Stimulated activated CD4-positive, alpha-beta T cell treated with anti-CD3 and anti-CD28 coated beads, Interleukin-15, amount 100 ng/mL, for 24 hours (primary cell): ENCODE measurements around the gene SLC22A4.

ENCODE experiments used
- DNase-seq: peaks from one replicate; pipeline ENCODE4 v3.0.0-alpha.2; 2020

SLC22A4 gene

DNA sequence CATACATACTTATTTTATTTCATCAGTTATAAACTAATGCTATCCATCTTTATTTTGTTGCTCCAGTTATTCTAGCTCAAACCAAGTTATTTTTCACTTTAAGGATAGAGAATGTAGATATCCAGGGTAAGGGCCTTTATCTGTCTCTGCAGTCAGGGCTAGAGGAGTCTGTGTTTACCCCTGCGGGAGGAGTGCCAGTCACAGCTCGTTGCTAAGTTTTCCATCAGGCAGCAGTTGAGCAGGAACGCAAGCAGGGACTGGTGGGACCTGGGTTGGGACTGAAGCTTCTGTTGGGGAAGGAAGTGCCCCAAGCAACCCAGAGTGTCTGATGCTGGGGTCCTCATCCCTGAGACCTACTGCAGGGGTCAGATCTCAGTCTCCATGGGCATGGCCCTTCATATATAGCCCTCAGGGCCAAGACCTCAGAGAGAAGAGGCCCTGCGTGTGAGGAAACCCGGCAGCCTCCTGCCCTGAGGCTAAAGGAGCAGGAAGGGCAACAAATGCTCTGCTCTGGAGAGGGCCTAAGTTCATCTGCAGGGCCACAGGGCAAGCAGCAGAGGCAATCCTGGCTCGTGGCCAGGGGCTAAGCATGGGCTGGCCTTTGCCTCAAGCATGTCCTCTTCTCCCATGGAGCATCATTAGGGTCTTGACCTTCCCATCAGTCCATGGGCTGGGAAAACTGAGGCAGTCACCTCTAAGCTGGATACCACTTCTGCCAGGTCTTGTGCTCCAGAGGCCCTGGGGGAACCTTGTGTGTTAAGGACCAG is 6.6 kb downstream of the SLC22A4 start:
- no peak for DNase-seq

DNA sequence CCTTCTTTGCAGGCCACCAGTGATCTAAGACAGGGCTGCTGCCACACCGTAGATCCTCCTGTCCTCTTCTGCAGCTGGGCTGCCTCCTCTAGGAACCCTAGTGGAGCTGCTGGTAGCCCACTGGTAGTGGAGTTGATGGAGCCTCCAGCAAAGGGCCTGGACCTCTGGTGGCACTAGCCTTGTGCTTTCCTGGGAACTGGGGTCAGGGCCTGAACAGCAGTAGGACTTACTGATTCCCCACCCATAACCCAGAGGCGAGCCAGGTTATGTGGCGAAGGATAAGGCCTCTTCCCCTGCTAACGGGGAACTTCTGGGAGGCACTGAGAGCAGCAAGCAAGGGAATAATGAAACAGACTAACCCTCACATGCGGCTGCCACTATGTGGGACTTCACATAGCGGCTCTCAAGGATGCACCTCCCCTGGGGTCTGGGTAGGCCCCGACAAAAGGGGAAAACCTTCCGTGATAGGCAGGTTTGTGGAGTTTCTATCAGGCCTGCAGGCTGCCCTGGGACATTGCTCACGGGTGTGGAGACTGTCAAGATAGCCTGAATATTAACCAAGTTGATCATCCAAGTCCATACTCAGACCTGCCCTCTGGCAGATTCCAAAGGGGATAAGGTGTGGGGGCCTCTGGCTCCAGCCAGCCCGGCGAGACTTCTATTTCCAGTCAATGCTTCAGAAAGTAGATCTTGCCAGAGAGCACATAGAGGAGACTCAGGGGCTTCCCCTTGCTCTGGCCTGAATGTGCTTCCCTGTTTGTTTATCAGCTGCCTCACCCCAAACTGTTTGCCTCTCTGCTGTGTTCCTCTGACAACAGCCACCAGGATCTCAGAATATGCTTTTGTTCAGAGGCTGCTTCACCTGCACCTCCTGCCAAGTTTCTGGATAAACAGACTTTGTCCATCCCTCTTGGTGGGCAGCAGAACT is 7.4 kb downstream of the SLC22A4 start:
- DNase-seq: no peak

DNA sequence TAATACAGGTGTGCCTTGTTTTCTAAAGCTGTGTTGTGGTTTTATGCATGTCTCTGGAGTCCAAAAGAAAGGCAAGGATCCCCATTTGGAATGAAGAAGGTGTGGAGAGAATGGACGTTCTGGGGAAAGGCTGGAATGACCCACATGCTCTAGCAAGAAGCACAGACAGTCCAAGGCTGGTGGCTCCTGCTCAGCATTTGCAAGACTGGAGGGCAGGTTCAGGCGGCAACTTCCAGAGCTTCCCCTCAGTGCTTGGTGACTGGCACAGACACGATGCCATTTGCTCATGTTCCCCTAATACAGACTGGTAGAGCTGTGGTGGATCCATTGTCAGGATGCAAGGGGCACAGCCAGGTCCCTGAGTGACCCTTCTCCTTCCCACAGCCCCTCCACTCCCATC is 8.2 kb downstream of the SLC22A4 start:
- DNase-seq: no peak

DNA sequence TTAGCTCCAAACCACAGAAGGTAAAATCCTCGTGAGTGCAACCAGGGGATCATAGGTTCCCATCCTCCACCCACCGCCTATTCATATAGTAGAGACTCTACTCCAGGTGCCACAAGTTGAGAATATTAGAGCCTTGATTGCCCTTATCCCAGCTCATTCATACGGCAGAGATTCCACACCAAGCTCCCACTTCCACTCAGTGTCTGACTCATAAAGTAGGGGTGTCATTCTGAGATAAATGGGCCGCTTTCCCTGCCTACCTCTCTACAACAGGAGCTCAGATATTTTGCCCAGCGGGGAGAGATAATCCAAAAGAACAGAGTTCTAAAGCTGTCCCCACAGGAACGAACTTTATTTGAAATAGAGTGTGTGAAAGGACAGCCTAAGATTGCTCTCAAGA is 9.4 kb downstream of the SLC22A4 start:
- DNase-seq: no peak

DNA sequence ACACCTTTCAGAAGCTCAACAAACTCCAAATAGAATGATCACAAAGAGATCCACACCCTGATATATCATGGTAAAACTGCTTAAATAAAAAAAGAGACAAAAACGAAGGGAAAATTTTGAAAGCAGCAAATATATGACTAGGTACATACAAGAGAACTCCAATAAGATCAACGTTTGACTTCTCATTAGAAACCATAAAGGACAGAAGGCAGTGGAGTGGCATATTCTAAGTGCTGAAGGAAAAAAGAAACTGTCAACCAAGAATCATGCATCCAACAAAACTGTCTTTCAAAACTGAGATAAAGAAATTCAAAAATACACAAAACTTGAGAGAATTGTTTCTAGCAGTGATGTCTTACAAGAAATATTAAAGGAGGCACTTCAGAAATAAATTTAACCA is 11.2 kb downstream of the SLC22A4 start:
- DNase-seq: no peak

DNA sequence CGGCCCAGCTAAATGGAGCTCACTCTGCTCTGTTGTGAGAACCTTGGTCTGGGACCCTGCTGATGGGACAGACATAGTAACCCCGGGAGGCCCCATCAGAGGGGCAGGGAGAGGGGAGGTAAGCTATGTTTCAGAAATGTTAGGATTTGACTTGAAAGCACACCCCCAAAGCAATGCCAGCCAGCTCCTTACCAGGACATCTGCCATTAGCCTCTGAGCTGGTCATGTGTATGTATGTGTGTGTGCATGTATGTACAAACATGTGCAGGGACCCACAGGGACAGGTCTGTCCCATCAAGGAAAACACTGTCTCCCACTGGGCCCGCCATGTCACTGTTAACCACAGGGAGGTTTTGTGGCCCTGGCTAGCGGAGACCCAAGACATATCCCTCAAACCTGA is 14.5 kb downstream of the SLC22A4 start:
- DNase-seq: no peak

DNA sequence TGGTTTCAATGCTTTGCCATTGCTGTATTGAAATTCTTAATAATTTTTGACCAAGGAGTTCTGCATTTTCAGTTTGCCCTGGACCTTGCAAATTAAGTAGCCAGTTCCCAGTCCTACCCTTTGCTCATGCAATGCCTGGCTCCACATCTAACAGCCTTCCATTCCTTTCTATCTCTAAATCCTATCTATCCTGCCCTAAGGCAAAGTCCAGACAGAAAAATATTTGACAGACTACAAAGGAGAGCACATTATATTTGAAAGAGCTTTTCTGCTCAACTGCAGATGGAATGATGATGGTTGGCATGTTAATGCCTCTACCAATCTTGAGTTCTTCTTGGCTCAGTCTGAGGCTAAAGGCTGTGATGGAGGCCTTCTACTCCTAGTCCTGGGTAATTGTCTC is 15.5 kb downstream of the SLC22A4 start:
- no peak for DNase-seq

DNA sequence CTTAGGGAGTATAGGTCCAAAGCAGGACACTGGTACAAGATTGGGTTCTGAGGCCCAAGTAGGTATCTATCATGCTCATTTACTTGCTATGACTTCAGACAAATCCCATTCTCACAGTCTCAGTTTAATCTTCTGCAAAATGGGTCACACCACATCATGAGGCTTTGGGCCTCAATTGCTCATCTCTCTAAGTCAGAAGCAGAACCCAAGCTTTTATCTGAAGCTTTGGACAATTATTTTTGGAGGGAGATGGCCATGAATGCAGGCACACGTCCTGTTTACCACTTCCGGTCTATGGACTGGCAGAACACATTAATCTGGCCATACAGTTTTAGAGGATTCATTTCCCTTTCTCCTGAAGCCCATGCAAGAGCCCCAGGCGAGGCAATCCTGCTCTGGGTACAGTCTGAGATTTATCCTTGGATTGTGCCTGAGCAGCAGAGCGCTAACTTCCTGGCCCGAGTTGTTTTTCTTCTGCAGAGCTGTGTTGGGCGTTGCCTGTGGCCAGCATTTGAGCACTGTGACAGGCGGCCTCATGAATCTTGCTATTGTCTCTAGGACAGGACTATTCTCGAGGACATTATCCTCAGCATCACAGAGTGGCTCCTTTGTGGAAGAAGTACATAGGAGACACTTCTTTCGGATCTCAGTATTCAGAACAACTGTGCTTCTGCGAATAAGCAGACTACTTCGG is 16.1 kb downstream of the SLC22A4 start:
- no peak for DNase-seq

DNA sequence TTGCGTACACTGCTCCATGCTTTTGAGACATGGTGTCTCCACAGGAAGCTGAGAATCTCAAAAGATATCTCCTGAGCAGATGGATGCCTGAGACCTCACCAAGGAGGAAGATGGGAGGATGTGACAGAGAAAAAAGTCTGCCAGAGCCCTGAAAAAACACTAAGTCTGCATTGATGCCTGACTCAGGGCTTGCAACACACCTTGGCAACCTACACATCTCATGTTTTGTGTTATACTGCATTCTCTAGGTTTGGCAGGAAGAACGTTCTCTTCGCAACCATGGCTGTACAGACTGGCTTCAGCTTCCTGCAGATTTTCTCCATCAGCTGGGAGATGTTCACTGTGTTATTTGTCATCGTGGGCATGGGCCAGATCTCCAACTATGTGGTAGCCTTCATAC is 19.2 kb downstream of the SLC22A4 start:
- DNase-seq: no peak

DNA sequence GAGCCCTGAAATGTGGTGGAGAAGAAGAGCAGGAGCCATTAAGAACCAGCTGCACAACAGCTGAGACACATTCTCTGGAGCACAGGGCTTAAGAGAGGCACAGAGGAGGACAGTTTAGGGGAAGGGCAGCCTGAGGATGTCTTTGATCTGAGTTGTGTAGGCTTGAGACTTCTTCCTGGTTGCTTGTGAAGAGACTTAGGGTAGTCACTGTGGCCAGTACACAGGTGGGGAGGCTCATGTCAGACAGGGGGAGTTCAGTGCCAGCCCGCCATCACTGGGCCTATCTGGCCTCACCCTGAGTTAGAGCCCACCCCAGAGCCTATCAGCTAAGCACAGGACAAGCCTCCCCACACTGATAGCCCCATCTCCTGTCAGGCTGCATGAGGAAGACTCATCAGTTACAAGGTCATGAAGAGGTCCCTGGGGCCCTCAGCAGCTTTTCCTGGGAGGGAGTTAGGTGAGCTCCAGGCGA is 19.8 kb downstream of the SLC22A4 start:
- DNase-seq: no peak

DNA sequence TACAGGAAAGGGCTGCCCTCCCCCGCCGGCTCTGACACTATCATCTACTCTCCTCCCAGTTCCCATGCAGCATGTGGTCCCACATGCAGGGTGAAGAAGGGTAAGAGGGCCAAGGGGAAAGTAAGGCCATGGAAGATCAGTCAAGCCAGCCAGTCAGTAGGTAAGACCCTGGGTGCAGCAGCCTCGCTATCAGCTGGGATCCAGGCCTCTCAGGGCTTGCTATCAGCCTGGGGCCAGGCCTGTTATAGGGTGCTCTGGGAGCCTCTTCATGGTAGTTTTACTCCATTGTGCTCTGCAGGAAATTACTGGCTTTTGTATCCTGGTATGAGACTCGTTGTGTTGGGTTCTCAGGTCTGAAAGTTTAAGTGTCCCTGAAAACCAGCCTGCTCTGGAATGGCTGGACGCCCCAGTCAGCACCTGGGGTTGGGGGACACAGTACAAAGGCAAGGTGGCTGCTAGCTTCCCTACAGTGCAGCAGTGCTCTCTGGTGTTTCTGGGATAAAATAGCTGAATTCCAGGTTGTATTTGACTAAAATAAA is 21.4 kb downstream of the SLC22A4 start:
- DNase-seq: no peak

DNA sequence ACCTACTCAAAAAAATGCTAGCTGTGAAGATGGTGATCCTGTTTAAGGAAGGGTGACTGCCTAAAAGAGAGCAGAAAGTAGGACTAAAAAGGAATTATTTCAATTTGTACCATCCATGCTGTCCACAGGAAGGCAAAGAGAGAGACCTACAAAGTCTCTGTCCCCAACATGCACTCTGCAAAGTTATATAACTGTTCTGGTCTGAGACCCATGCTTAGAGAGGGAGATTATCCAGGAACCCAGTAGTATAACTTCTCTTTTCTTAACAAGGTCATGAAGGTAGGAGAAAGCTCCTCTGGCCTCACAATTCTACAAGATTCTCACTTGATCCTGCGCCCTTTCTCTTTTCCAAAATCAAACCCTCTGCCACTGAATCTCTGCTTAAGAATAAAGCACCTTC is 25.8 kb downstream of the SLC22A4 start:
- DNase-seq: no peak

DNA sequence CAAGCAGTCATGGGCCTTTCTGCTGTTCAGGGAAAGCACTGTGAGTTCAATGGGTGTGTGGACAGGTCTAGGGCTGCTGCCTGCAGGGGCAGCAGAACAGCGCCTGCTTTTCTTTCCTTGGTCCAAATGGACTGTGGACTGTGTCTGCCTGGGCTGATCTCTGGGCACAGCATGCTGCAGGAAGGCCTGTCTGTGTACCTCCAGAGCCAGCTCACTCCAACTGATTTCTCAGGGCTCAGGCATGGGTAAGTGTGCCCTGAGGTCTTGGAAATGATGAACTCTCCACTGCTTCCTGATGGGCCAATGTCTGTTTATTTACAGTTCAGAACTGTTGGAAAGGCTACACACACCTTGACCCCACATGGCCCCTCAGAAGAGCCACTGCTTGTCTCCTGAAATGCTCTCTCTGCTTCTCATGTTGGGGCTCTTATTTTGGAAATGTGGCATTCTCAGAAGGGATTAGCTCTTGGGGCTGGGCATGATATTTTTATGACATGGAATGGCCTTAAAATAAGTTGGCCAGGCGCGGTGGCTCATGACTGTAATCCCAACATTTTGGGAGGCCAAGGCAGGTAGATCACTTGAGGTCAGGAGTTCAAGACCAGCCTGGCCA is 27.0 kb downstream of the SLC22A4 start:
- no peak for DNase-seq

DNA sequence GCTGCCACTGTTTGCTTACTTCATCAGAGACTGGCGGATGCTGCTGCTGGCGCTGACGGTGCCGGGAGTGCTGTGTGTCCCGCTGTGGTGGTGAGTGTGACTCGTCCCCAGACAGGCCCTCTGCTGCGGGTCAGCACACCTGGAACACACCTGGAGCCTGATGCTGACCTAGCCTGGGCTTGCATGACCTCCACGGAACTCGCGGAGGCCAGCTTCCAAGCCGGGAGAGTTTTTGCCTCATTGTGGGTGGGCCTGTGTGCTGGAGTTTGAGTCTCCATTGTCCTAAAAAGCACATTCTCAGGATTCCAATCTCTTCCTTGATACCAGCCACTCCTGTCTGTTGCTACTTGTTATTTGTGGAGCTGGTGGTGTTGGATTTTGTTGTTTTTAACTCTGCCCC is 28.1 kb downstream of the SLC22A4 start:
- no peak for DNase-seq

DNA sequence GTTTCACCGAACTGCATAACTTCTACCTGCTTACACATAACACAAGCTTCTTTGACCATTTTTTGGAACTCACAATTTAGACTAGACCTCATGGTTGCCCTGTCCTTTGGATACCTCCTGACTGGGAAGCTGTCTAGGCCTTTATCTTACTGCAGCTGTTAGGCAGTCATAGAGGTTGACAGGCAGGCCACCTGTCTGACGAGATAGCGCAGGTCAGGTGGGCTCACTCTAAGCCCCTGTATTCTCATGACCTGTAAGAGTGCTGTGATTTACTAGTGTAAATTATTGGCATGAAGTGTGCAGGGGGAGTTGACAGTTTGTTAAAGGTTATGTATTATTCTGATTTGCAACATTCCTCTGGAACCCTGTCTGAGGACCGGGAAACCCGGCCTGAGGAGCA is 29.0 kb downstream of the SLC22A4 start:
- no peak for DNase-seq

DNA sequence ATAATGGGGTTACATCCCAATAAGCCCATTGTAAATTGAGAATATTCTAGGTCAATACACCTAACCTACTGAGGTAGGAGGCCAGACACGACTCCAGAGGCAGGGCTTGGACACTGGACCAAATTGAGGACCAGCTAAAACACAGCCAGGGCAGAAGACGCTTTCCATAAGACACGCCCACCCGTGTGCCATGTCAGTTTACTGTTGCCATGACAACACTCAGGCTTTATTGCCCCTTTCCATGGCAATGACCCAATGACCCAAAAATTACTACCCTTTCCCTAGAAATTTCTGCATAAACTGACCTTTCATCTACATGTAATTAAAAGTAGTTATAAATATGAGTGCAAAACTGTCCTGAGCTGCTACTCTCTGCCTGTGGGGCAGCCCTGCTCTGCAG is 31.5 kb downstream of the SLC22A4 start:
- no peak for DNase-seq

DNA sequence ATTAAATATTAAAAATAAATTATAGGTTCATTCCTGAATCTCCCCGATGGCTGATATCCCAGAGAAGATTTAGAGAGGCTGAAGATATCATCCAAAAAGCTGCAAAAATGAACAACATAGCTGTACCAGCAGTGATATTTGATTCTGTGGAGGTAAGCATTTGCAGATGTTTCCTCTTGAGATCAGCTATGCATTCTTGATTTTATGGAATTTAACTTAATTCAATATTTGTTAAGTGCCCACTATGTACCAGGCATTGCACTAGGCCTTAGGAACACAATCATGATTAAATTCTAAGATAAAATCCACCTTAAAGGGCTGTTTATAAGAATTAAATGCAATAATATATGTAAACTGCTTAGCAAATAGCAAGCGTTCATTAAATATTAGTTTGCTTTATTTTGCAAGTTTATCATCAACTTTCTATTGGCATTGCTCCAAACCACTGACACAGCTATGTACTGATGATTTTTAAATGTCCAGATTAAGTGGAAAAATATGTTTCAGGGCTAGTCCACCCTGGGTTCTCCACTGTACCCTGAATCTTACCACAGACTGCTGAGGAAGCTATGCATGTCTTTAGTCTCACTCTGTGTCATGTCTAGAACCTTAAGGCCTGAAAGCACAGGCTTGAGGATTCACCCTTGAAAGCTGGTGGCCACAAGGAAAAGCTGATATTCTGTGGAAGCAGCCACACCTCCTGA is 33.2 kb downstream of the SLC22A4 start:
- DNase-seq: no peak

DNA sequence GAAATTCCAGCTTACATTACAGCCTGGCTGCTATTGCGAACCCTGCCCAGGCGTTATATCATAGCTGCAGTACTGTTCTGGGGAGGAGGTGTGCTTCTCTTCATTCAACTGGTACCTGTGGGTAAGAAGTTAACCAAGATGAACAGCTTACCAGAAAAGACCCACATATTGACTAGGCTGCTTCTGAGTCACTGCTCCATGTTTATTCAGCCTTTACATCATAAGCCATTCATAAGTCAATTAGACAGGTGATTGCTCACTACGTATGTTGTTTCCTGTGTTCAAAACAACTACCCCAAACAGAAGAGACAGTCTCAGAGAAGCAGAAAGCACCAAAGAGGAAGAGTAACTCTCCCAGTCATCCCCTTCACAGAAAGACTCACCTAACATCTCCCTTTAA is 40.6 kb downstream of the SLC22A4 start:
- DNase-seq: no peak

DNA sequence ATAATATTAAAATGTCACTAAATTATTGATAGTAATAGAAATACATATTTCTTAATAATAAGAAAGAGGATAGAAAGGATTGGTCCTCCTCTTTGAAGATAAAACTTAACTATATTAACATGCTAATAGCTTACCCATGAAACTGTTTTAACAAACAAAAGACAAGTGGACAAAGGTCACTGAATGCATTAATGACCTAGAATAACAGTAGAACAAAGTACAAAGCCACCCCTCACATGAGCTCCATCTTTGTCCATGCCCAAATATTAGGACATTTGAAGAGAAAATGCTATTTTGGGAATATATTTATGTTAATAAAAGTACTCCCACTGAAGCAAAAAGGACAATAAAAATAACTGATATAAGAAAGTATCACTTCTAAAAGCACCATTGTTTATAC is 41.2 kb downstream of the SLC22A4 start:
- DNase-seq: no peak

DNA sequence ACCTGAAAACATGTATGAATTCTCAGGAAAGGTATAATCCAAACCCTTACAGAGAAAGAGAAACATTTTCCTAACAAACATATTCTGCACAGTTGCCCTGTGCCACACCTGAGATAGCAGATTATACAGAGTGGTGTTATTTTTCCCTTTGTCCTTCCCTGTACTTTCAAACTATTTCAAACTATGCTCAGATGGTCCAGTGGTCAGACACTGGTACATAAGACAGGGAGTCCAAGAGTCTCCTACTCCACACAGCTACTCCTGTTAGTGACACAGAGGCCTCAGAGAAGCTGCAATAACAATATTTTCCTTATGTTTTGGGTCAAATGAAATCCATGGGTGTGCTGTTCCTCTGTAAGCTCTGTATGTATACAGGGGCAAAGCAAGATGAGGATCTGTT is 45.3 kb downstream of the SLC22A4 start:
- no peak for DNase-seq

DNA sequence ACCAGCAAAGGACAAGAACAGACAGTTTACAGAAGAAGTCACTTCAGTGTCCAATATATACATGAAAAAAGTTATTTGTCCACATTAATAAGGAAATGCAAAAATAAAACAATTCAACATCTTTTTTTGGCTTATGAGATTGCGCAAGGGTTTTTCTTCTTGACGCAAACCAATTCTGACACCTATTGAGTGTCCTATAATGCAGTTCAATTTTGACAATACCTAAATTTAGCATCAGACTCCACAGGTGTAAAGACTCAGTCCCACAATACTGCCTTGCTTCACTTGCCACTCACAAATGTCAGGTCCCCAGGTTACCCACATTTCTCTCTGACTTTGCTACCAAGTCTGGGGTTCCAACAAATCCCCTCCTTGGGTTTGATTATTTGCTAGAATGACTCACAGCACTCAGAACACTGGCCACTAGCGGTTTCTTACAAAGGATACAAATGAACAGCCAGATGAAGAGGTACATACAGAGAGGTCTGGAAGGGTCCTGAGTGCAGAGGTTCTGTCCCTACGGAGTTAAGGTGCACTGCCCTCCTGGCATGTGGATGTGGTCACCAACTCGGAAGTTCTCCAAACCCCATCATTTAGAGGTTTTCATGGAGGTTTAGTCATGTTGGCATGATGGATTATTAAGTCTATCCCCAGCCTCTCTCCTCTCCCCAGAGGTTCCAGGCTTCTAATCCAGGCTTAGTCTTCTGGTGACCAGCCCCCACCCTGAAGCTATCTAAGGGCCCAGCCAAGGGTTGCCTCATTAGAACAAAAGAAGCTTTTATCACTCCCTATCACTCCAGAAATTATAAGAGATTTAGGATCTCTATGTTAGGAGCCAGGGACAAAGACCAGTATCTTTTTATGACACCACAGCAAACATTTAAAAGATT is 48.3 kb downstream of the SLC22A4 start:
- DNase-seq: no peak
